ENCODE data around the gene KDM4B. TPM values are rescaled to one million over a fixed set of nuclear protein-coding genes. Genes with fewer than 3 reads are reported as not detected.

KDM4B gene
- total RNA-seq, 1 donor from 2014 or later, result 153 TPM

DNA sequence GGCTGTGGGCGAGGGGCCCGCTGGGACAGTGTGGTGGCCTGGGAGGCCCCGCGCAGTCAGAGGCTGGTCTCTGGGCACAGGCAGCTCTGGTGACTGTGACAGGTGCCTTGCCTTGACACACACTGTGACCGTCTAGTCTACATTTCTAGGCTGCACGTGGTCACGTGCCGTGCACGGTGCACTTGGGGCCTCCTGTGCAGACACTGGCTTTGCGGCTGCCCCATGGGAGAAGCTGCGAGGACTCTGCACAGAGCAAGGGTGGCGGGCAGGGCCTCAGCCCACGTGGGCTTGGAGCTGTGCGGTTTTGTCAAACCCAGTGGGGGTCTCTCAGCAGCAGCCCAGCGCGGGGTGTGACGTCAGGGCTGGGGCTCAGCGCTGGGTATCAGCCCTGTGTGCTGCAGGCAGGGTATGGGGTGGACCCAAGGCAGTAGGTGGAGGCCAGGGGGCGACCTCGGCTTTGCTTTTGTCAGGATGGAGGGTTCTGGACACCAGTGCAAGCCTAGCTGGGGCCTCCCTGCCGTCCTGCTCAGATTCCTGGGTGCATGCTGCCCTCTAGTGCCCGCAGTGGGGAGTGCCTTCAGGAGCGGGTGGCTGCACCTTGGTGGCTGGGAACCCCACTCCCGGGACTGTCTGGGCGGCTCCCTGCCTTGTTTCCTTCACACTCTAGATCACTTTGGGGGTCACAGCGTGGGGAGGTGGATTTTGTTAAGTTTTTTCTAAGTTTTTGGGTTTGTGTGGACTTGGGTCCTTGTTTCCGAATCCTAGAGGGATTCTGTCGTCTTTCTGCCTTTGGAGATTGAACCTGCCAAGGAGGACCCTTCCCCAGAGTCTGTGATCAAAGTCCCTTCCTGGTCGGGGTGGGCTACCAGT lies 62.6 kb downstream of the KDM4B start:
- Mint-ChIP-seq H3K27me3 (ENCODE audit: unreplicated experiment) (peaks cover 11% of the 10 kb centered on the region), H3K4me3 (ENCODE audit: unreplicated experiment) (no peak overlapping the region), H3K27ac (ENCODE audit: unreplicated experiment) (peak overlapping the region; percentile 81), H3K9me3 (ENCODE audit: unreplicated experiment) (peaks cover 28% of the 10 kb centered on the region), H3K36me3 (ENCODE audit: unreplicated experiment) (no peaks in the 10 kb centered on the region), H3K4me1 (ENCODE audit: low read depth, unreplicated experiment) (peaks cover 31% of the 10 kb centered on the region)
- DNase-seq, result peak; percentile 95
- TF ChIP-seq, protein P1, sequence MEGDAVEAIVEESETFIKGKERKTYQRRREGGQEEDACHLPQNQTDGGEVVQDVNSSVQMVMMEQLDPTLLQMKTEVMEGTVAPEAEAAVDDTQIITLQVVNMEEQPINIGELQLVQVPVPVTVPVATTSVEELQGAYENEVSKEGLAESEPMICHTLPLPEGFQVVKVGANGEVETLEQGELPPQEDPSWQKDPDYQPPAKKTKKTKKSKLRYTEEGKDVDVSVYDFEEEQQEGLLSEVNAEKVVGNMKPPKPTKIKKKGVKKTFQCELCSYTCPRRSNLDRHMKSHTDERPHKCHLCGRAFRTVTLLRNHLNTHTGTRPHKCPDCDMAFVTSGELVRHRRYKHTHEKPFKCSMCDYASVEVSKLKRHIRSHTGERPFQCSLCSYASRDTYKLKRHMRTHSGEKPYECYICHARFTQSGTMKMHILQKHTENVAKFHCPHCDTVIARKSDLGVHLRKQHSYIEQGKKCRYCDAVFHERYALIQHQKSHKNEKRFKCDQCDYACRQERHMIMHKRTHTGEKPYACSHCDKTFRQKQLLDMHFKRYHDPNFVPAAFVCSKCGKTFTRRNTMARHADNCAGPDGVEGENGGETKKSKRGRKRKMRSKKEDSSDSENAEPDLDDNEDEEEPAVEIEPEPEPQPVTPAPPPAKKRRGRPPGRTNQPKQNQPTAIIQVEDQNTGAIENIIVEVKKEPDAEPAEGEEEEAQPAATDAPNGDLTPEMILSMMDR (IDR thresholded peaks at IDR 0.05; ENCODE audit: partially characterized antibody, unreplicated experiment), result peak; percentile 91

DNA sequence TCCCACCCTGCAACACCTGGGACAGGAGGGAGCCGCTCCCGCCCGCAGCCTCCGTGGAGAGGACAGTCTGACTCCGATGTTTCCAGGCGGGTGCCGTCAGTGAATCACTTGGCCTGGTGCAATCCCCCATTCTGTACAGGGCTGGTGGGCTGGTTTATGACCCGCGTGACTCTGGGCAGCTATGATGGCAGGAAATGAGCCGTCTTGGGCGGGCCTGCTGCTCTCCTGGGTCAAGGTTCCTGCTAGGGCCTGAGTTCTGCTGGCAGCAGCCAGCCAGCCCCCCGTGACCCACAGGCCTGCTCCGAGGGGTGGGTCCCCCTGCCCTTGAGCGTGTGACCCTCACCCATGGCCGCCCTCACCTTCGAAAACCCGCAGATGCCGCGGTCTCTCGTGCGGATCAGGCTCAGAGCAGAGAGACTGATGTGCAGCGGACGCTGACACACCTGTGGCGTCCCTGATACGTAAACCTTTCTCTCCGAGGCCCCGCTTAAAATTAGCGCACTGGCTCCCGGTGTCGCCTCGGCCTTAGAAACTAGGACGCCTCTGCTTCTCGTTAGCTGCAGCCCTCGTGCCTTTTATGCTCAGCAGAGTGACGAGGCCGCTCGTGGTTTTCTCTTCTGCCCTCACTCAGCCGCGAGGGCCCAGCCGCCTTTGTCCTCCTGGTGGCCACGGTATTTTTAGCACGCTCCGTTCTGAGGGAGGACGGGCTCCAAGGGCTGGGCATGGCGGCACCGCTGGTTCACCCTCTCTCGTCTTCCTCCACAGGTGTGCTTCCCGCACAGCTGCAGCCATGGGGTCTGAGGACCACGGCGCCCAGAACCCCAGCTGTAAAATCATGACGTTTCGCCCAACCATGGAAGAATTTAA lies 63.4 kb downstream of the KDM4B start:
- Mint-ChIP-seq H3K4me3 (ENCODE audit: unreplicated experiment) (no peak overlapping the region), H3K4me1 (ENCODE audit: low read depth, unreplicated experiment) (peaks cover 40% of the 10 kb centered on the region), H3K36me3 (ENCODE audit: unreplicated experiment) (no peaks in the 10 kb centered on the region), H3K9me3 (ENCODE audit: unreplicated experiment) (peaks cover 32% of the 10 kb centered on the region), H3K27me3 (ENCODE audit: unreplicated experiment) (peaks cover 14% of the 10 kb centered on the region), H3K27ac (ENCODE audit: unreplicated experiment) (peak overlapping the region; percentile 59)
- TF ChIP-seq, protein P1 (IDR thresholded peaks at IDR 0.05; ENCODE audit: partially characterized antibody, unreplicated experiment), result no peak
- DNase-seq, result peak; percentile 51

DNA sequence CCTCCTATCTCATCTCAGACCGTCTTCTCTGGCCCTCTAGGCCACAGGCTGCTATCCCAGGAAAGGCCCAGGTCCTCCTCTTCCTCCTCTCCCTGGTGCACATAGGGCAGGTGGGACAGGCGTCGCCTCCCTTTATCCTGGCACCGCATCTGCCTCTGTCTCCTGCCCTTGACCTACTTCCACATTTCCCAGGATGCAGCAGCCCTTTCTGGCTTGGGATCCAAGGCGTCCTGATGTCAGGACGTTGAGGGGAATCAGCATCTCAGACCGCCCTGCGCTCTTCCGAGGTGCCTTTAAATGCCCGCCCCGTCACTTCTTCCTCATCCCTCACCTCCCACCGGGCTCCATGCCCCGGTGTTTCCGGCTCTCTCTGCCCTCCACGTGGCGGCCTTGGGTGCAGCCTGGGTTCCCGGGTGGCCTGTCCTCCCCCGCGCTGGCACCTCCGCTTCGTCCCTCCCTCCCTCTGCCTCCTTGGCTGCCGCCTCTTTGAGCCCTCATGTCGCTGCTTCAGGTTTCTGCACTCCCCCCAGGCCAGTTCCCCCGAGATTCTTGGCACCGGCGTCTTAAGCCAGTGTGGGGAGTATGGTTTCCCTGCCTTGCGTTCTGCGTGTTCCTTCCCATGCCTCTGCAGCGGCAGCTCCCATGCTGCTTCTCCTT lies 66.3 kb downstream of the KDM4B start:
- peaks cover 20% of the 10 kb centered on the region for H3K27me3 Mint-ChIP-seq (ENCODE audit: unreplicated experiment)
- peak overlapping the region; percentile 38 for H3K4me3 Mint-ChIP-seq (ENCODE audit: unreplicated experiment)
- peaks cover 26% of the 10 kb centered on the region for H3K9me3 Mint-ChIP-seq (ENCODE audit: unreplicated experiment)
- TF ChIP-seq, protein P1 (IDR thresholded peaks at IDR 0.05; ENCODE audit: partially characterized antibody, unreplicated experiment), result no peak
- H3K4me1 Mint-ChIP-seq (ENCODE audit: low read depth, unreplicated experiment), result peaks cover 48% of the 10 kb centered on the region
- peak; percentile 43 for DNase-seq
- H3K36me3 Mint-ChIP-seq (ENCODE audit: unreplicated experiment), result no peaks in the 10 kb centered on the region
- peak overlapping the region; percentile 82 for H3K27ac Mint-ChIP-seq (ENCODE audit: unreplicated experiment)

DNA sequence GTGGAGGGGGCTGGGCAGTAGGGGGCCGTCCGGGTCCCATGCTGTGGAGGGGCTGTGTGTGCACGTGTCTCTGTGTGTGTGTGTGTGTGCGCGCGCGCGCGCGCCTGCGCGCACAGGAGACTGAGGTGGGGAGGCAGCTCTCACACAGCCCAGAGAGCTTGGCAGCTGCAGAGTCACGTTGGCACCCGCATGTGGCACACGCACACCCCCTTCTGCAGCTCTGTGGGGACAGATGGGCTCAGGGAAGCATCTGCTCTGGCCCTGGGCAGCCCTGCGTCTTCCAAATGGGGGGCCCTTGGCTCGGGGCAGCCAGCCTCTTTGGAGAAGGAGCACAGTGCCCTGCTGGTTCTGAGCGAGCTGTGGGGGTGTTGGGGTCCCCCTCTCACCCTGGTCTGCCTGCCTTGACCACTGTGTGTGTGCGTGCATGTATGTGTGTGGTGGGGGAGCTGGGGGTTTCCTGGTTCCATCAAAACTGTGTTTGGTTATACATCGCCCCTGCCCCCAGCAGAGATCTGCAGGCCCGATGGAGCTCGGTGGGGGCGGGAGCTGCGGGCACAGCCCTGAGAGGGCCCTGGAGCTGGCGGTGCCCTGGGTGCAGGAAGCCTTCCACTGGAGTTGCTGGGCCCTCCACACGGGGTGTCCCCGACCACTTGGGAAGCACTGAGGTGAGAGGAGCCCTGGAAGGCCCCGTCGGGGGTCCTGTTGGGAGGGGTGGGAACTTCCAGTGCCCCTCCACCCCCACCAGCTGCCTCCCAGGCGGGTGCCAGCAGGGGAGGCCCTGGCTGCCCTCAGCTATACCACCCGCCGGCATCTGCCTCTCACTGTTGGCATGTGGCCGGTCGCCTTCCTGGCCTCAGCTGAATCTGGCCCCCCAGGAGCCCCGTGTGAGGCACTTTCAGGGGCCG lies 67.1 kb downstream of the KDM4B start:
- TF ChIP-seq, protein P1 (IDR thresholded peaks at IDR 0.05; ENCODE audit: partially characterized antibody, unreplicated experiment), result no peak
- H3K4me1 Mint-ChIP-seq (ENCODE audit: low read depth, unreplicated experiment), result peaks cover 45% of the 10 kb centered on the region
- H3K4me3 Mint-ChIP-seq (ENCODE audit: unreplicated experiment), result peak overlapping the region; percentile 38
- DNase-seq, result no peak
- H3K9me3 Mint-ChIP-seq (ENCODE audit: unreplicated experiment), result peaks cover 25% of the 10 kb centered on the region
- H3K27ac Mint-ChIP-seq (ENCODE audit: unreplicated experiment), result peak overlapping the region; percentile 97
- no peaks in the 10 kb centered on the region for H3K36me3 Mint-ChIP-seq (ENCODE audit: unreplicated experiment)
- peaks cover 20% of the 10 kb centered on the region for H3K27me3 Mint-ChIP-seq (ENCODE audit: unreplicated experiment)

All from glutamatergic neuron (in vitro differentiated cells).